ENCODE measurements around the gene TEX2.

The TEX2 gene, protein sequence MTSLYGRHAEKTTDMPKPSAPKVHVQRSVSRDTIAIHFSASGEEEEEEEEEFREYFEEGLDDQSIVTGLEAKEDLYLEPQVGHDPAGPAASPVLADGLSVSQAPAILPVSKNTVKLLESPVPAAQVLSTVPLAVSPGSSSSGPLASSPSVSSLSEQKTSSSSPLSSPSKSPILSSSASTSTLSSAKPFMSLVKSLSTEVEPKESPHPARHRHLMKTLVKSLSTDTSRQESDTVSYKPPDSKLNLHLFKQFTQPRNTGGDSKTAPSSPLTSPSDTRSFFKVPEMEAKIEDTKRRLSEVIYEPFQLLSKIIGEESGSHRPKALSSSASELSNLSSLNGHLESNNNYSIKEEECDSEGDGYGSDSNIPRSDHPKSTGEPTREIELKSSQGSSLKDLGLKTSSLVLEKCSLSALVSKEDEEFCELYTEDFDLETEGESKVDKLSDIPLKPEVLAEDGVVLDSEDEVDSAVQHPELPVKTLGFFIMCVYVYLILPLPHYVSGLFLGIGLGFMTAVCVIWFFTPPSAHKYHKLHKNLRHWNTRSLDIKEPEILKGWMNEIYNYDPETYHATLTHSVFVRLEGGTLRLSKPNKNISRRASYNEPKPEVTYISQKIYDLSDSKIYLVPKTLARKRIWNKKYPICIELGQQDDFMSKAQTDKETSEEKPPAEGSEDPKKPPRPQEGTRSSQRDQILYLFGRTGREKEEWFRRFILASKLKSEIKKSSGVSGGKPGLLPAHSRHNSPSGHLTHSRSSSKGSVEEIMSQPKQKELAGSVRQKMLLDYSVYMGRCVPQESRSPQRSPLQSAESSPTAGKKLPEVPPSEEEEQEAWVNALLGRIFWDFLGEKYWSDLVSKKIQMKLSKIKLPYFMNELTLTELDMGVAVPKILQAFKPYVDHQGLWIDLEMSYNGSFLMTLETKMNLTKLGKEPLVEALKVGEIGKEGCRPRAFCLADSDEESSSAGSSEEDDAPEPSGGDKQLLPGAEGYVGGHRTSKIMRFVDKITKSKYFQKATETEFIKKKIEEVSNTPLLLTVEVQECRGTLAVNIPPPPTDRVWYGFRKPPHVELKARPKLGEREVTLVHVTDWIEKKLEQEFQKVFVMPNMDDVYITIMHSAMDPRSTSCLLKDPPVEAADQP

DNA sequence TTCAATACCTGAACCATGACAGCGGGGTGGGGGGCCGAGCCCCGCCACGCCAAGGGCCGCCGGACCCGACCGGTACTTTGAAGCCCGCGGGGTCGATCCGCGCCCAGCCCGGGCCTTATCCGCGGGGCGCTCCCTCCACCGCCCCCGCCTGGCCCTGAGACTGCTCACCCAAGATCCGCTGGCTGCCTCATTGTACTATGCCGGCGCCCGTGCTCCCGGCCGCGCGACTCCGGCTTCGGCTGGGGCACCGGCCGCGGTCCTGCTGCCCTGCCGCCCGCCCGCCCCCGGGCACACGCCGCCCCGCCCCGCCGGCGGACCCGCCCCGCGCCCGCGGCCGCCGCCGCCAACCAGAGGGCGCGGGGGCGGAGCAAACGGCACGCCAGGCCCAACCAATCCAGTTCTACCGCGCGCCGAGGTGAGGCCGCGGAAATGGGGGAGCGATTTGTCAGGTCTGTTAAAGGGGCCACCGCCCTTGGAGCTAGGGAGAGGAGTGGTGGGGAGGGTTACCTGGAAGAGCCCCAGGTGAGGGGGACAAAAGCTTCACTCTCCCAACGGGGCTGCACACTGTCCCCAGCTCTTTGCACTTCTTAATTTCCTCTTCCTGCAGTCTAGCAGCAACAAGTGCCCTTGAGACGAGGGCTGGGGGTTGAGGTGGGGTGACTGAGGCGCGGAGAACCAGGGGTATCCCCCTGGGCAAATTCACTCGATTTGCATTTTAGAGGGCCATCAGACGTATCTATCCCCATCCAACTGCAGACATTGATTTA lies at the start of gene TEX2:
Gene TEX2 (minus strand): TSS at position 261 of the 767 bp plus-strand sequence. CDS start 49,043 bp downstream, outside the sequence.
- DNase-seq, result no peak

- DNase-seq, result no peak
Measured at GRCh38 chr17:64309710-64310109, 46.6 kb upstream of the TEX2 start.

GRCh38 chr17:64309021-64309420 lies 46.0 kb upstream of the TEX2 start:
- DNase-seq, result no peak

- DNase-seq, result no peak
Measured at GRCh38 chr17:64306850-64307463, 43.9 kb upstream of the TEX2 start.

- no peak for DNase-seq
Measured at GRCh38 chr17:64304551-64304950, 41.5 kb upstream of the TEX2 start.

DNA sequence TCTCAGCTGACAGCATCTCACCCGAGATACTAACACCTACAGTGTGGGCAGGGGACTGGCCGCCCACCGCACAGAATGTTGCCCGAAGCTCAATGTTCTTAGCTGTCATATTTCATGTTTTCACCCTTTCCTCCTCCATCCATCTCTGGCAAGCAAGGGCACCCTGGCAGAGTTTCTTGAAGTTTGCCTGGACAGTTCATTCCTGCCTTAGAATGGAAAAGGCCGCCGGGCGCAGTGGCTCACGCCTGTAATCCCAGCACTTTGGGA lies 37.6 kb upstream of the TEX2 start:
- no peak for DNase-seq

DNA sequence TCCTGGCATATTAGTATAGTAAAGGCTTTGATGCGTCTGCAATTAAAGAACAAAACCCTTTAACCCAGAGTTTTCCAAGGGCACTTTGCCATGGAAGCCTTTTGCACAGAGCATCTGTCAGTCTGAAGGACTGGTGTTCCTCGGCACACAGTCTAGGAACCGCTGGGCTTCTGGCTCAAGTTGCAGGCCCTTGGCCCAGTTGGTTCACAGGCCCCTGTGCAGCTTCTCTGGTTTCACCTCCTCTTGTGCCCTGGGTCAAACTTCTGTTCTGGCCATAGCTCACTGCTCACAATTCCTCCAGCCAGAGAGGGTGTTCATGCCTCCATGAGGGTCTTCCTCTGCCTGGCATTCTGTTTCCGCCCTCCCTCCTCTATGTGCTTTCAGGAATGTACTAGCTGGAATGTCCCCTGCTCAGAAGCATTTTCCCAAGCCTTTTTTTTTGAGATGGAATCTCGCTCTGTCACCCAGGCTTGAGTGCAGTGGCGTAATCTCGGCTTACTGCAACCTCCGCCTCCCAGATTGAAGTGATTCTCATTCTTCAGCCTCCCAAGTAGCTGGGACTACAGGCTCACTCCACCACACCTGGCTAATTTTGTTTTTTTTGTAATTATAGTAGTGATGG lies 34.5 kb upstream of the TEX2 start:
- no peak for DNase-seq

GRCh38 chr17:64296246-64296645 lies 33.2 kb upstream of the TEX2 start:
- no peak for DNase-seq

DNA sequence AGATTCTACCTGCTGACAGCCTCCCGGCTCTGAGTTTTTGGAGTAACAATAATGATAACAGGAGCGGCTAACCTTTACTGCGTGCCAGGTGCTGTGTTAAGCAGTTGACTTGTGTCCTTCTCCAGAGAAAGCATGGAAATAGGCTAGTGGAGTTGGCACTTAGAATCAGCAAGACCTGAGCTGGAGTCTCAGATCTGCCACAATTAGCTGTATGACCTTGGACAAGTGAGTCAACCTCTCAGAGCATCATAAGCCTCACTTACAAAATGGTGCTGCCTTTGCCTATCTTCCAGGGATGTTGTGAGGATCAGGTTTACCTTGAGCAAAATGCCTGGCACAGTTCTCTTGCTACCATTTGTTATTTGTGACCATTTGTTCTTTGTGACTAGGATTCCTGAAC lies 32.1 kb upstream of the TEX2 start:
- no peak for DNase-seq

DNA sequence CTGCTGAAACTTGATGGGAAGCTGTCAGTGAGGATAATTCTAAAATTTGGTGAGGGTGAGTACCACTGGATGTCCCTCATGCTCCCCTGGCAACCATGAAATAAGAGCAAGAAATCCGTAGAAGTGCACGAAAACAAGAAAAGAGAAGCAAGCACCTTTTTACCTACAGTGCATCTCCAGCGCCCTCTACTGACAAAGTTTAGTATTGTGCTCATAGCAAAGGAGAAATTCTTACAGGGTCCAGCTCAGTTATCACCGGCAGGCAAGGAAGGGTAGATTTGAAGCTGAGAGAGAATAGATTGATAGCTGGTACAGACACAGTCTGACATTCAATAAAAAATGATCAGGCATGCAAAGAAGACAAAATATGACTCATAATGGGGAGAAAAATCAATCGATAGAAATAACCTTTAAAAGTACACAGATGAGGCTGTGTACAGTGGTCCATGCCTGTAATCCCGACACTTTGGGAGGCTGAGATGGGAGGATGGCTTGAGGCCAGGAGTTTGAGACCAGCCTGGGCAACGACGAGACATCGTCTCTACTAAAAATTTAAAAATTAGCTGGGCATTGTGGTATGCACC lies 28.3 kb upstream of the TEX2 start:
- no peak for DNase-seq

DNA sequence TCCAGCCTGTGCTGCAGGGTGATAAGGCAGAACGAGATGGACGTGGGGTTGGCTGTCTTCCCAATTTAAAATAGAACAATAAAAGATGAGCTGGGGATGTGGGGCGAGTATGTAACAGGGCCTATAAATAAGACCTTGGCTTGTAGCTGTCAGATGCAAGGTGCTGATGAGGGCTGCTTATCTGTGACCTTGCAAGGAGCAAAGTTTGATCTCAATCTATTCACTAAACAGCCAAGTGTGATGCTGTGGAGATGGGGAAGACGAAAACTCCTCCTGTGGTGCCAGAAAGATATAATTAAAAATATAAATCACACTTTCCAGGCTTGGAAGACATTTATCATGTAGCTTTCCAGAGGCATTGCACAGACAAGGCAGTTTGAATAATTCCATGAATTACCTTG lies 26.7 kb upstream of the TEX2 start:
- DNase-seq, result no peak

GRCh38 chr17:64282753-64283080 lies 19.7 kb upstream of the TEX2 start:
- DNase-seq, result no peak

DNA sequence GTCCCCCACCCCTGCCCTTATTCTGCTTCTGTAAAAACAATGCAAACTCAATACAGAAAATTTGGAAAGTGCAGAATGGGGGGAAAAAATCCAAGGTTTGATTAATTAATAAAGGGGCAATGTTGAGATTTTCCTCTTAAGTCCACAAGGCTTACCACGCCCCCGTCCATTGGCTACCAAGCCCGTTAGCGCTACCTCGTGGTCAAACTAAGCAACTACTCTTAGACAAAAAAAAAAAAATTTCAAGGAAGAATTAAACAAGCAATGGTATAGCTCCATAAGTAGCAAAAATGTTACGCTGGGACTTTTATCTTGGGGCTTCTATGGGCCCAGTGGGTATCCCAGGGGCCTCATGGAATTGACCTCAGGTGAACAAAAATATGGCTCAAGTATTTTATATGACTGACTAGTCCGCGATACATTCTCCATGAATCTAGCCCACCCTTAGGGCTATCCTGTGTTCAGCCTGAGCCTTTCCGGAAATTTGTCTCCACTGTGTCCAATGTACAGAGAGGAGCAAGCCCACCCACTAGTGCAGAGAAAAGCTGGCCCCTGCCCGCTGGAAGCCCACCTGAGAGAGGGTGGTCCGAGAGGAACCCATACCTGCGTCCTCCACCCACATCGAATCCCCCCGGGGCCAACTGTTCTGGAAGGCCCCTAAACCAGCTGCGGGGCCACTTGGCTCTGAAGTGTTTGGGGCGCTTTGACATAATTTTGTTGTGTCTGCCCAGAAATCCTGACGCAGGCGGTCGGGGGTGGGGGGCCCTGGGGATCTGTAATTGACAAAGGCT lies 19.1 kb upstream of the TEX2 start:
- DNase-seq, result peak; percentile 28

DNA sequence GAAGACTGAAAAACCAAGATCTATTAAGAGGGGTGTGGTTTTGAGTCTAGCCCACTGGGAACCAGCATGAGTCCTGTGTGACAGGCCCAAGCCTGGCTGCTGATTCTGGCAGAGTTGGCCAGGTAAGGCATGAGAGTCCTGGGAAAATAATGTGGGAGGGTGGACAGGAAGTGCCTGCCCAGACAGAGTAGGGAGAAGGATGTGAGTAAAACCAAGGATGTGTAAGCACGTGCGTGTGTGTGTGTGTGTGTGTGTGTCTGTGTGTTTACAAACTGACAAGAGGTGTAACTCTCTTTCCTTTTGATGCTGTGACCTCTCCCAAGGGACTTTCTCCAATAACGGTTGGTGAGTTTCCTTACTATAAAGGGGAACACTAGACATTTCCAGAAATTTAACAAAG lies 15.6 kb upstream of the TEX2 start:
- no peak for DNase-seq

GRCh38 chr17:64277831-64278562 lies 14.9 kb upstream of the TEX2 start:
- no peak for DNase-seq

- no peak for DNase-seq
Measured at GRCh38 chr17:64276961-64277505, 14.0 kb upstream of the TEX2 start.

GRCh38 chr17:64275016-64275415 lies 12.0 kb upstream of the TEX2 start:
- no peak for DNase-seq

DNA sequence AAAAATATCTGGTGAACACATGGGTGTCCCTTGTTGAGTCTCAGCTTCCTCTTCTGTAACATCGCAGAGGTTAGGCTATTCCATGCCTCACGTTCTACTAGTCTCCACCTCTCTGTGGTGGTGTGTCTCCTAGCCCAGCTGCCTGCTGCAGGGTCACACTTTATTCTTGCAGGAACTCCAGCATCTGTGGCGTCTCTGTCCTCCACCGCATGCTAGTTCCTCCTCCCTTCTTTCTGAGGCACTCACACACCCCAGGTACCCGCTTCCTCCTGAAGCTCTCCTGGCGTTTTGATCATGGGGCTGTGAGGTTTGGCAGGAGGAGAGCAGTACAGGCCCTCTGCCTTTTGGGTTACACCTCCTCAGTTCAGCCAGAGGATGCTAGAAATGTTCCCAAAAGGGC lies 9.9 kb upstream of the TEX2 start:
- no peak for DNase-seq

DNA sequence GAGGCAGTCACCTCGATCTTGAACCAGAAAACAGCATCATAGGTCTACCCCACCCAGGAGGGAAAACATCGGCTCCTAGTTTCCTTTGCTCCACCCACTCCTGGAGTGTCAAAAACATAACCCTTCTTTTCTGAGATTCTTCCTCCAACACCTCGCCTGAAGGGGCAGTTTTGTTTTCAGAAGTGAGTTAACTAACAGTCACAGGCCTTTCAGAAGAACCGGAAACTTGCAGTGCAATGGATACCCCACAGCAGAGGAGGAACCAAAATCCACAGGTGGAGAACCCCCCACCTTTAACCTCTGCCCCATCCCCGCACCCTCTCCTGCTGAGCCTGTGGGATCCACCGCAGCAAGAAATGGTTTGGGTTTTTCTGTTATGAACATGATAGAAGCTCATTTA lies 7.8 kb upstream of the TEX2 start:
- DNase-seq, result no peak
